GM23248 (cell line): Measurements from ENCODE around the gene LMCD1.

Experiments used
- EZH2 ChIP-seq: fragments of 200-600 bp; sonication (generic); IDR thresholded peaks from 2 replicates; pipeline ENCODE4 v1.6.1; 2018; ENCODE audit warnings: antibody characterized with exemption, mild to moderate bottlenecking; ENCODE audit not compliant: insufficient read depth, poor library complexity, severe bottlenecking
- EZH2phosphoT487 ChIP-seq: fragments of 200-600 bp; sonication (generic); IDR thresholded peaks from 2 replicates; pipeline ENCODE4 v1.6.1; 2018; ENCODE audit warnings: antibody characterized with exemption, moderate library complexity, mild to moderate bottlenecking, low read depth; ENCODE audit not compliant: insufficient read depth

DNA sequence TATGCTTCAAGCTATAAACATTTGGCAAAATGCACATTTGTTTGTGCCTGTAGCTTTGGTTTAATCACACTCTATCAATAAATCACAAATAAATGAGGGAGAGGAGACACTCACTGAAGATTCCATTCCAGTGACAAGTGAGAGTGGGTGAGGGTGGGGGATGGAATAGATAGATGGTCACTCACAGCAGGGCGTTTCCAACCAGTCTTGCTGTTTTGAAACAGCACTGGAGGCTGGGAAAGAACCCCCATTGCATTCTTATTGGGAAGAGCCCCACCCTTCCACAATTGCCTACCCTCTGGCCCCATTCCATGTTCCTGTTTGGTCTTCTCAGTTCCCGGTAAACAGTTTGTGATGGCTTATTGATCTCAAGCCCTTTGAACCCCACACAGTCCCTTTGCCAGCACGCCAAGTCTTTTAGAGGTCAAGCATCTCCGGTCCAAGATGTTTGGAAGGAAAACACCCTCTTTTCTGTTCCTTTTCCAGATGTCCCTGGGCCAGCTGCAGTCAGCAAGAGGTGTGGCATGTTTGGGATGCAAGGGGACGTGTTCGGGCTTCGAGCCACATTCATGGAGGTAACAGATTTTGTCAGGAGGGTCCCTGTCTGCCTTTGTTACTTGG lies 30.7 kb downstream of the LMCD1 start:
- TF ChIP-seq EZH2phosphoT487 (0 out of 2 replicates have a peak, but pooled peaks have one; percentile 47), EZH2 (no peak)
